GM23338 (cell line): Measurements from ENCODE around the gene ZBTB7C. TPM values are rescaled to one million over a fixed set of nuclear protein-coding genes. Genes with fewer than 3 reads are reported as not detected.

Experiments
- ATAC-seq: fragments of 200-7000 bp; cut with Tn5 transposase; 3 replicates; pipeline ENCODE4 v1.9.1; 2020
- DNase-seq: peaks from one replicate; pipeline ENCODE4 v3.0.0-alpha.2; 2015; ENCODE audit warnings: low spot score
- H2AFZ ChIP-seq: fragments of 200-600 bp; sonication (generic); 2 replicates; pipeline ENCODE4 v1.8.0; 2016; ENCODE audit warnings: antibody characterized with exemption, mild to moderate bottlenecking, moderate library complexity
- H3F3A ChIP-seq: fragments of 200-600 bp; sonication (generic); replicated peaks from 2 replicates; pipeline ENCODE4 v1.8.0; 2017; ENCODE audit warnings: antibody characterized with exemption, mixed run types, low read depth
- H3K27ac ChIP-seq: fragments of 200-600 bp; sonication (generic); 2 replicates; pipeline ENCODE4 v1.6.1; 2016; ENCODE audit warnings: low read depth
- H3K27me3 ChIP-seq: fragments of 200-600 bp; sonication (generic); 2 replicates; pipeline ENCODE4 v1.8.0; 2016; ENCODE audit warnings: mild to moderate bottlenecking, mixed run types, moderate library complexity; ENCODE audit not compliant: insufficient read depth
- H3K36me3 ChIP-seq: fragments of 200-600 bp; sonication (generic); 2 replicates; pipeline ENCODE4 v1.8.0; 2016; ENCODE audit warnings: mild to moderate bottlenecking; ENCODE audit not compliant: insufficient read depth
- H3K4me1 ChIP-seq: fragments of 200-600 bp; sonication (generic); 2 replicates; pipeline ENCODE4 v1.8.0; 2016; ENCODE audit warnings: mild to moderate bottlenecking, moderate library complexity; ENCODE audit not compliant: insufficient read depth
- H3K4me2 ChIP-seq: fragments of 200-600 bp; sonication (generic); 2 replicates; pipeline ENCODE4 v1.7.1; 2017; ENCODE audit warnings: mixed run types
- H3K4me3 ChIP-seq: fragments of 200-600 bp; sonication (generic); 2 replicates; pipeline ENCODE4 v1.6.1; 2016; ENCODE audit warnings: mixed run types
- H3K79me2 ChIP-seq: fragments of 200-600 bp; sonication (generic); replicated peaks from 2 replicates; pipeline ENCODE4 v1.8.0; 2017; ENCODE audit warnings: mild to moderate bottlenecking; ENCODE audit not compliant: insufficient read depth
- H3K9me2 ChIP-seq: fragments of 200-600 bp; sonication (generic); 2 replicates; pipeline ENCODE4 v1.8.0; 2017; ENCODE audit not compliant: insufficient read depth
- H4K20me1 ChIP-seq: fragments of 200-600 bp; sonication (generic); replicated peaks from 2 replicates; pipeline ENCODE4 v1.8.0; 2017; ENCODE audit warnings: mild to moderate bottlenecking; ENCODE audit not compliant: insufficient read depth
- H3K27ac Mint-ChIP-seq: 2 replicates; pipeline ENCODE4 v1.8.0; 2020; ENCODE audit warnings: inconsistent platforms, mild to moderate bottlenecking, moderate library complexity, mixed read lengths
- H3K27me3 Mint-ChIP-seq: 3 replicates; pipeline ENCODE4 v1.8.0; 2022; ENCODE audit warnings: low read depth, mild to moderate bottlenecking, moderate library complexity, mixed read lengths, inconsistent platforms; ENCODE audit not compliant: insufficient read depth, poor library complexity
- H3K36me3 Mint-ChIP-seq: 3 replicates; pipeline ENCODE4 v1.8.0; 2021; ENCODE audit warnings: low read depth, mild to moderate bottlenecking, inconsistent platforms, moderate library complexity, mixed read lengths
- H3K4me1 Mint-ChIP-seq: 3 replicates; pipeline ENCODE4 v1.8.0; 2020; ENCODE audit warnings: mild to moderate bottlenecking, inconsistent platforms, mixed read lengths
- H3K4me3 Mint-ChIP-seq: 3 replicates; pipeline ENCODE4 v1.8.0; 2021; ENCODE audit warnings: moderate library complexity, mild to moderate bottlenecking, inconsistent platforms, mixed read lengths
- H3K9me3 Mint-ChIP-seq: 3 replicates; pipeline ENCODE4 v1.8.0; 2020; ENCODE audit warnings: moderate library complexity, mild to moderate bottlenecking, inconsistent platforms, mixed read lengths
- CREB1 ChIP-seq: fragments of 250-450 bp; sonication (Bioruptor Pico); IDR thresholded peaks from 2 replicates; pipeline ENCODE4 v1.5.0; 2020; ENCODE audit warnings: low read depth, mild to moderate bottlenecking, moderate library complexity
- ETS1 ChIP-seq: IDR thresholded peaks from 2 replicates; pipeline ENCODE4 v1.6.1; 2016; ENCODE audit warnings: antibody characterized with exemption
- EZH2 ChIP-seq: fragments of 200-600 bp; sonication (generic); IDR thresholded peaks from one replicate; pipeline ENCODE4 v1.8.0; 2017; ENCODE audit warnings: antibody characterized with exemption, mild to moderate bottlenecking, low read depth; ENCODE audit not compliant: unreplicated experiment
- EZH2phosphoT487 ChIP-seq: fragments of 200-600 bp; sonication (generic); IDR thresholded peaks from one replicate; pipeline ENCODE4 v1.8.1; 2018; ENCODE audit warnings: antibody characterized with exemption; ENCODE audit not compliant: unreplicated experiment
- JUNB ChIP-seq: IDR thresholded peaks from one replicate; pipeline ENCODE4 v1.6.1; 2016; ENCODE audit warnings: antibody characterized with exemption; ENCODE audit not compliant: unreplicated experiment
- NANOG ChIP-seq: IDR thresholded peaks from 2 replicates; pipeline ENCODE4 v1.6.1; 2016; ENCODE audit warnings: antibody characterized with exemption, borderline replicate concordance
- POLR2AphosphoS5 ChIP-seq: IDR thresholded peaks from 2 replicates; pipeline ENCODE4 v1.6.1; 2016; ENCODE audit warnings: antibody characterized with exemption, low read depth
- STAT1 ChIP-seq: IDR thresholded peaks from one replicate; pipeline ENCODE4 v1.6.1; 2016; ENCODE audit warnings: antibody characterized with exemption; ENCODE audit not compliant: unreplicated experiment
- ZNF114 ChIP-seq: fragments of 250-450 bp; sonication (Bioruptor Pico); IDR thresholded peaks from 2 replicates; pipeline ENCODE4 v1.5.0; 2020; ENCODE audit warnings: mild to moderate bottlenecking, moderate library complexity
- ZNF331 ChIP-seq: fragments of 250-450 bp; sonication (Bioruptor Pico); IDR thresholded peaks from 2 replicates; pipeline ENCODE4 v1.5.0; 2020; ENCODE audit warnings: low read depth, mild to moderate bottlenecking, moderate library complexity
- ZNF462 ChIP-seq: fragments of 250-450 bp; sonication (Bioruptor Pico); IDR thresholded peaks from 2 replicates; pipeline ENCODE4 v1.5.0; 2020; ENCODE audit warnings: mild to moderate bottlenecking, moderate library complexity
- polyA plus RNA-seq: library from polyadenylated mRNA; unstranded; fragments of >200 nt; fragmentation: Nextera tagmentation; extraction: Ambion mirVana; gene quantifications from 2 replicates; pipeline ENCODE4 v1.2.1, GENCODE V29; 2016
- total RNA-seq: library from RNA; depleted of rRNA; stranded (reverse); fragments of >200 nt; shearing (Covaris generic); gene quantifications from 2 replicates; pipeline ENCODE4 v1.2.3, GENCODE V29; 2014
- TF ChIP-seq, protein P1 (sequence below), 2 experiments: fragments of 200-600 bp in 1 of 2; sonication (generic) in 1 of 2; conservative IDR thresholded peaks; 2 replicates each; pipeline versions ENCODE4 v1.5.1 to v1.6.1; 2016 to 2017; ENCODE audit warnings: antibody characterized with exemption in 2 of 2, low read depth in 2 of 2, mild to moderate bottlenecking in 2 of 2, moderate library complexity in 1 of 2
- TF ChIP-seq, protein P2 (sequence below): IDR thresholded peaks from one replicate; pipeline ENCODE4 v1.6.1; 2018; ENCODE audit warnings: antibody characterized with exemption; ENCODE audit not compliant: unreplicated experiment

Gene ZBTB7C
- total and polyA plus RNA-seq, 2 experiments from 2014 or later: 0.03 to 0.14 TPM

GRCh38 chr18:48452861-48453323 is 43.7 kb upstream of the ZBTB7C start:
- no peak for DNase-seq
- no peak overlapping the region for H3K4me2 ChIP-seq
- Mint-ChIP-seq H3K4me1 (peaks cover 3% of the 10 kb centered on the region; the same call in 1 of the 3 replicates), H3K27me3 (peaks cover 2% of the 10 kb centered on the region), H3K4me3 (no peak overlapping the region; the same call in 2 of the 3 replicates), H3K27ac (no peak overlapping the region), H3K9me3 (no peaks in the 10 kb centered on the region), H3K36me3 (no peaks in the 10 kb centered on the region)
- no peaks in the 10 kb centered on the region for H3K4me1 ChIP-seq
- TF ChIP-seq CREB1 (CRISPR knock-in tag) (no peak), ZNF331 (no peak), ZNF462 (no peak), ETS1 (no peak), JUNB (no peak), POLR2AphosphoS5 (no peak), EZH2phosphoT487 (no peak), EZH2 (no peak), ZNF114 (CRISPR knock-in tag) (no peak), STAT1 (no peak), NANOG (no peak)
- TF ChIP-seq, protein P1, sequence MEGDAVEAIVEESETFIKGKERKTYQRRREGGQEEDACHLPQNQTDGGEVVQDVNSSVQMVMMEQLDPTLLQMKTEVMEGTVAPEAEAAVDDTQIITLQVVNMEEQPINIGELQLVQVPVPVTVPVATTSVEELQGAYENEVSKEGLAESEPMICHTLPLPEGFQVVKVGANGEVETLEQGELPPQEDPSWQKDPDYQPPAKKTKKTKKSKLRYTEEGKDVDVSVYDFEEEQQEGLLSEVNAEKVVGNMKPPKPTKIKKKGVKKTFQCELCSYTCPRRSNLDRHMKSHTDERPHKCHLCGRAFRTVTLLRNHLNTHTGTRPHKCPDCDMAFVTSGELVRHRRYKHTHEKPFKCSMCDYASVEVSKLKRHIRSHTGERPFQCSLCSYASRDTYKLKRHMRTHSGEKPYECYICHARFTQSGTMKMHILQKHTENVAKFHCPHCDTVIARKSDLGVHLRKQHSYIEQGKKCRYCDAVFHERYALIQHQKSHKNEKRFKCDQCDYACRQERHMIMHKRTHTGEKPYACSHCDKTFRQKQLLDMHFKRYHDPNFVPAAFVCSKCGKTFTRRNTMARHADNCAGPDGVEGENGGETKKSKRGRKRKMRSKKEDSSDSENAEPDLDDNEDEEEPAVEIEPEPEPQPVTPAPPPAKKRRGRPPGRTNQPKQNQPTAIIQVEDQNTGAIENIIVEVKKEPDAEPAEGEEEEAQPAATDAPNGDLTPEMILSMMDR (conservative IDR thresholded peaks at IDR 0.05; ENCODE audit: low read depth in 2 of 2): no peak
- TF ChIP-seq, protein P2, sequence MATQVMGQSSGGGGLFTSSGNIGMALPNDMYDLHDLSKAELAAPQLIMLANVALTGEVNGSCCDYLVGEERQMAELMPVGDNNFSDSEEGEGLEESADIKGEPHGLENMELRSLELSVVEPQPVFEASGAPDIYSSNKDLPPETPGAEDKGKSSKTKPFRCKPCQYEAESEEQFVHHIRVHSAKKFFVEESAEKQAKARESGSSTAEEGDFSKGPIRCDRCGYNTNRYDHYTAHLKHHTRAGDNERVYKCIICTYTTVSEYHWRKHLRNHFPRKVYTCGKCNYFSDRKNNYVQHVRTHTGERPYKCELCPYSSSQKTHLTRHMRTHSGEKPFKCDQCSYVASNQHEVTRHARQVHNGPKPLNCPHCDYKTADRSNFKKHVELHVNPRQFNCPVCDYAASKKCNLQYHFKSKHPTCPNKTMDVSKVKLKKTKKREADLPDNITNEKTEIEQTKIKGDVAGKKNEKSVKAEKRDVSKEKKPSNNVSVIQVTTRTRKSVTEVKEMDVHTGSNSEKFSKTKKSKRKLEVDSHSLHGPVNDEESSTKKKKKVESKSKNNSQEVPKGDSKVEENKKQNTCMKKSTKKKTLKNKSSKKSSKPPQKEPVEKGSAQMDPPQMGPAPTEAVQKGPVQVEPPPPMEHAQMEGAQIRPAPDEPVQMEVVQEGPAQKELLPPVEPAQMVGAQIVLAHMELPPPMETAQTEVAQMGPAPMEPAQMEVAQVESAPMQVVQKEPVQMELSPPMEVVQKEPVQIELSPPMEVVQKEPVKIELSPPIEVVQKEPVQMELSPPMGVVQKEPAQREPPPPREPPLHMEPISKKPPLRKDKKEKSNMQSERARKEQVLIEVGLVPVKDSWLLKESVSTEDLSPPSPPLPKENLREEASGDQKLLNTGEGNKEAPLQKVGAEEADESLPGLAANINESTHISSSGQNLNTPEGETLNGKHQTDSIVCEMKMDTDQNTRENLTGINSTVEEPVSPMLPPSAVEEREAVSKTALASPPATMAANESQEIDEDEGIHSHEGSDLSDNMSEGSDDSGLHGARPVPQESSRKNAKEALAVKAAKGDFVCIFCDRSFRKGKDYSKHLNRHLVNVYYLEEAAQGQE: no peak
- no peaks in the 10 kb centered on the region for H3K36me3 ChIP-seq
- H3K9me2 ChIP-seq: no peaks in the 10 kb centered on the region
- H3K79me2 ChIP-seq: no peaks in the 10 kb centered on the region
- no peak overlapping the region for H3K27ac ChIP-seq
- H2AFZ ChIP-seq: no peak overlapping the region
- ATAC-seq: no peak
- no peaks in the 10 kb centered on the region for H3K27me3 ChIP-seq
- no peaks in the 10 kb centered on the region for H4K20me1 ChIP-seq
- no peak overlapping the region for H3K4me3 ChIP-seq
- H3F3A ChIP-seq: no peaks in the 10 kb centered on the region
